OCI-LY7 (cell line): ENCODE results near the gene LAMC1. TPM values are rescaled to one million over a fixed set of nuclear protein-coding genes. Genes with fewer than 3 reads are reported as not detected.

ENCODE experiments used
- BruUV-seq: library from RNA; stranded (reverse); fragments of 400-500 nt; replicated peaks from 2 replicates; lab custom pipeline; 2021; lab: Mats Ljungman, UMichigan
- CTCF ChIA-PET: fragments of 300-600 bp; sonication (Branson Sonifier 250); formaldehyde crosslinking; loops from one replicate; lab custom pipeline; 2022; ENCODE audit warnings: antibody characterized with exemption; ENCODE audit not compliant: unreplicated experiment; lab: Charles Lee
- POLR2A ChIA-PET: fragments of 300-600 bp; sonication (Branson Sonifier 250); formaldehyde crosslinking; loops from one replicate; lab custom pipeline; 2022; ENCODE audit warnings: antibody characterized with exemption; lab: Charles Lee
- DNase-seq: peaks from one replicate; pipeline ENCODE4 v3.0.0-alpha.2; 2015; ENCODE audit warnings: low spot score
- H2AFZ ChIP-seq: fragments of 200-600 bp; sonication (generic), shearing (Covaris generic); 2 replicates; pipeline ENCODE4 v1.6.1; 2014; ENCODE audit warnings: mild to moderate bottlenecking, antibody characterized with exemption, low read length, moderate library complexity
- H3K27ac ChIP-seq: fragments of 200-600 bp; sonication (generic); 2 replicates; pipeline ENCODE4 v1.5.1; 2014; ENCODE audit warnings: mixed run types, low read depth, mild to moderate bottlenecking, moderate library complexity, low read length, inconsistent platforms; ENCODE audit not compliant: poor library complexity, severe bottlenecking
- H3K36me3 ChIP-seq: fragments of 200-600 bp; sonication (generic); 2 replicates; pipeline ENCODE4 v1.6.1; 2014; ENCODE audit warnings: mild to moderate bottlenecking, antibody characterized with exemption, low read length, moderate library complexity, mixed read lengths; ENCODE audit not compliant: insufficient read depth
- H3K4me1 ChIP-seq: fragments of 200-600 bp; sonication (generic); 2 replicates; pipeline ENCODE4 v1.5.1; 2014; ENCODE audit warnings: mild to moderate bottlenecking, low read length; ENCODE audit not compliant: insufficient read depth, poor library complexity, severe bottlenecking
- H3K4me2 ChIP-seq: fragments of 200-600 bp; sonication (generic); 2 replicates; pipeline ENCODE4 v1.6.1; 2014; ENCODE audit warnings: mild to moderate bottlenecking, low read length
- H3K4me3 ChIP-seq: fragments of 200-600 bp; sonication (generic); 2 replicates; pipeline ENCODE4 v1.5.1; 2014; ENCODE audit warnings: mild to moderate bottlenecking, low read depth, low read length; ENCODE audit not compliant: poor library complexity, severe bottlenecking
- H3K79me2 ChIP-seq: fragments of 200-600 bp; sonication (generic); 2 replicates; pipeline ENCODE4 v1.6.1; 2016; ENCODE audit warnings: low read depth, mild to moderate bottlenecking, low read length, moderate library complexity, mixed read lengths; ENCODE audit not compliant: insufficient read depth
- H3K9me2 ChIP-seq: fragments of 200-600 bp; sonication (generic); 2 replicates; pipeline ENCODE4 v1.6.1; 2016; ENCODE audit warnings: mild to moderate bottlenecking, low read length, mixed read lengths; ENCODE audit not compliant: insufficient read depth
- H3K9me3 ChIP-seq: fragments of 200-600 bp; sonication (generic); 2 replicates; pipeline ENCODE4 v1.6.1; 2014; ENCODE audit warnings: mild to moderate bottlenecking, mixed run types, low read length, mixed read lengths
- H4K20me1 ChIP-seq: fragments of 200-600 bp; sonication (generic); 2 replicates; pipeline ENCODE4 v1.6.1; 2014; ENCODE audit warnings: mild to moderate bottlenecking, antibody characterized with exemption, low read length, moderate library complexity, mixed read lengths; ENCODE audit not compliant: insufficient read depth
- EZH2phosphoT487 ChIP-seq: fragments of 200-600 bp; sonication (generic); IDR thresholded peaks from 2 replicates; pipeline ENCODE4 v1.6.1; 2018; ENCODE audit warnings: low read depth, borderline replicate concordance, mild to moderate bottlenecking, mixed run types, antibody characterized with exemption, low read length, moderate library complexity, mixed read lengths
- intact Hi-C: fragments of 100-400 bp; cut with micrococcal nuclease; formaldehyde crosslinking; loops from one replicate; pipeline ENCODE4 v1.10.0; 2022; ENCODE audit not compliant: unreplicated experiment
- total RNA-seq, 2 experiments: library from RNA; depleted of rRNA in 1 of 2; stranded (reverse); fragments of >200 nt in 1 of 2; shearing (Covaris generic) in 1 of 2; gene quantifications; 2 replicates each; pipeline ENCODE4 v1.2.3, GENCODE V29; 2014 to 2022
- TF ChIP-seq, protein P1 (sequence below): fragments of 200-600 bp; sonication (generic); conservative IDR thresholded peaks from 2 replicates; pipeline ENCODE4 v1.5.1; 2014; ENCODE audit warnings: mild to moderate bottlenecking, antibody characterized with exemption, low read length, moderate library complexity, mixed read lengths

Gene LAMC1
- total RNA-seq, 2 experiments from 2014 or later = 24.2 to 42.1 TPM

DNA sequence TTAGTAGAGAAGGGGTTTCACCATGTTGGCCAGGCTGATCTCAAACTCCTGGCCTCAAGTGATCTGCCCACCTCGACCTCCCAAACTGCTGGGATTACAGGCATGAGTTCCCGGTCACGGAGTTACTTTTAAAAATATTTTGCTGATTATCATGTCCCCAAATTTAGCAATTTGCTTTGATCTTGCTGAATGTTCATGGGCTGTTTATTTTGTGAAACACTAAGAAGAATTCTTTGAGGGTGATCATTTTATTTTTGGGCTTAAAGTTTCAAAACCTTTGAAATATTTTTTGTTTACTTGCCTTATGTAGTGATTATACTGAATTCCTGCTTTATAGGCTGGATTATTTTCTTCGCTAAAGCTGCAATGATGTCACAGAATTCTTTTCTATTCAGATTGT, 11.4 kb upstream of the LAMC1 start:
- Histone ChIP-seq H3K4me2 (no peak overlapping the region), H3K36me3 (no peaks in the 10 kb centered on the region), H3K4me1 (no peaks in the 10 kb centered on the region), H3K79me2 (no peaks in the 10 kb centered on the region), H2AFZ (no peak overlapping the region), H3K9me3 (no peaks in the 10 kb centered on the region), H3K9me2 (no peaks in the 10 kb centered on the region; the same call in 1 of the 2 replicates), H3K27ac (no peak overlapping the region), H4K20me1 (no peaks in the 10 kb centered on the region), H3K4me3 (no peak overlapping the region)
- no TSS peak for BruUV-seq
- no peak for DNase-seq
- CTCF ChIA-PET = no interaction called here
- POLR2A ChIA-PET = no interaction called here
- intact Hi-C loops = no loop called here
- TF ChIP-seq, protein P1, sequence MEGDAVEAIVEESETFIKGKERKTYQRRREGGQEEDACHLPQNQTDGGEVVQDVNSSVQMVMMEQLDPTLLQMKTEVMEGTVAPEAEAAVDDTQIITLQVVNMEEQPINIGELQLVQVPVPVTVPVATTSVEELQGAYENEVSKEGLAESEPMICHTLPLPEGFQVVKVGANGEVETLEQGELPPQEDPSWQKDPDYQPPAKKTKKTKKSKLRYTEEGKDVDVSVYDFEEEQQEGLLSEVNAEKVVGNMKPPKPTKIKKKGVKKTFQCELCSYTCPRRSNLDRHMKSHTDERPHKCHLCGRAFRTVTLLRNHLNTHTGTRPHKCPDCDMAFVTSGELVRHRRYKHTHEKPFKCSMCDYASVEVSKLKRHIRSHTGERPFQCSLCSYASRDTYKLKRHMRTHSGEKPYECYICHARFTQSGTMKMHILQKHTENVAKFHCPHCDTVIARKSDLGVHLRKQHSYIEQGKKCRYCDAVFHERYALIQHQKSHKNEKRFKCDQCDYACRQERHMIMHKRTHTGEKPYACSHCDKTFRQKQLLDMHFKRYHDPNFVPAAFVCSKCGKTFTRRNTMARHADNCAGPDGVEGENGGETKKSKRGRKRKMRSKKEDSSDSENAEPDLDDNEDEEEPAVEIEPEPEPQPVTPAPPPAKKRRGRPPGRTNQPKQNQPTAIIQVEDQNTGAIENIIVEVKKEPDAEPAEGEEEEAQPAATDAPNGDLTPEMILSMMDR = no peak
- no peak for TF ChIP-seq EZH2phosphoT487

DNA sequence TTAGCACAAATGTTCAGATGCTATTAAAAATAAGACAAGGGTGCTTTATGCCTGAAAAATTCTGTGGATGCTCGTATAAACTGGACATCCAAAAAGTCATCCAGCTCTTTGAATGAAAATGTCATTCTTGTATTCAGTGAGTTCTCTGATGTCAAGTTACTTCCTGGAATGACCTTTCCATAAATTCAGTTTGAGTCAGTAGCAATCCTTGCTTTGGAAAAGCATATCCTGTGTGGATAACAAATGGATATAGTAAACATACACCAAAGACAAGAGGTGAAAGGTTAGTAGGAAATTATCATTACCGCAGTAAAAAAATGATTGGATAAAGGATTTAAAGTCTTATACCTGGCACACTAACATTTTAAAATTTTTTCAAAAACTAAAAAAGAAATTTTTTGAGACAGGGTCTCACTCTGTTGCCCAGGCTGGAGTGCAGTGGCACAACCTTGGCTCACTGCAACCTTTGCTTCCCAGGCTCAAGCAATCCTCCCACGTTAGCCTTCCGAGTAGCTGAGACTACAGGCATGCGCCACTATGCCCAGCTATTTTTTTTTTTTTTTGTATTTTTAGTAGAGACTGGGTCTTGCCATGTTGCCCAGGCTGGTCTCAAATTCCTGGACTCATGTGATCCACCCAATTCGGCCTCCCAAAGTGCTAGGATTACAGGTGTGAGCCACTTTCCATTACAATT, 10.8 kb upstream of the LAMC1 start:
- TF ChIP-seq EZH2phosphoT487 = no peak
- TF ChIP-seq, protein P1 = no peak
- no peak overlapping the region for H3K27ac ChIP-seq
- H3K79me2 ChIP-seq = no peaks in the 10 kb centered on the region
- no peak for DNase-seq
- intact Hi-C loops = no loop called here
- no peak overlapping the region for H3K4me2 ChIP-seq
- no peaks in the 10 kb centered on the region; the same call in 1 of the 2 replicates for H3K9me2 ChIP-seq
- no peak overlapping the region for H3K4me3 ChIP-seq
- H3K4me1 ChIP-seq = no peaks in the 10 kb centered on the region
- H3K9me3 ChIP-seq = no peaks in the 10 kb centered on the region
- CTCF ChIA-PET = no interaction called here
- H3K36me3 ChIP-seq = no peaks in the 10 kb centered on the region
- H2AFZ ChIP-seq = no peak overlapping the region
- no peaks in the 10 kb centered on the region for H4K20me1 ChIP-seq
- POLR2A ChIA-PET = no interaction called here
- no TSS peak for BruUV-seq

DNA sequence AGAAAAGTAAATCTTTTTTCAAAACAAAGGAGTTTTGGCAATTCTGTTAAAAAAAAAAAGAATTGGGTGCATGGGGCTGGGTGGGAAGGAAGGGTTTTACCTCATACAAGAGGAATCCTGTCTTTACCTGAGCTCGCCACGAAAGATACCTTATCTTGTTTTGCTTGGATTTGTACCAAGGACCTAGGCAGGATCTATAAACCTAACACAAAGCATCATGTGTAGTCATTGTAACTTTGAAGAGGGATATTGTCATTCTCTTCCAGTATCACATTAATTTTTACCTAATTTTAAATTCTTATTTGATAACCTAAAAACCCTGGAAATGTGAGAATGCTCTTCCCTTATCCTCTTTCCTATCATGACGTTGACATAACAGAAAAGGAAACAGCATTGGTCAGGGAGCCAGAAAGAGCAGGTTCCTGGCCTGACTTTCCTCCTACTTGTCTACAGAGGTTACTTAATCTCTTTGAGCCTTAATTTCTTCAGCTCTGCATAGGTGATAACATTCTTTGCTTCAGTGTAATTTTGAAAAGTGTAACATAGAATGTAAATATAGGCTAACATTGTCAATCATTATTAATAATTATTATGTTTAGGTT, 4.0 kb upstream of the LAMC1 start:
- Histone ChIP-seq H3K9me3 (no peaks in the 10 kb centered on the region), H3K4me2 (no peak overlapping the region), H3K9me2 (no peaks in the 10 kb centered on the region), H3K79me2 (peaks cover 1% of the 10 kb centered on the region; the same call in 1 of the 2 replicates), H3K4me3 (no peak overlapping the region), H3K36me3 (no peaks in the 10 kb centered on the region), H3K27ac (no peak overlapping the region), H4K20me1 (0 out of 2 replicates have a peak, but pooled peaks cover 1% of the 10 kb centered on the region), H3K4me1 (peaks cover 10% of the 10 kb centered on the region), H2AFZ (no peak overlapping the region)
- no peak for DNase-seq
- ChIA-PET CTCF (no interaction called here), POLR2A (interaction anchor here (1.1 kb wide), 2 partner anchors 9 to 79 kb away, joined by 3 to 4 read pairs; no protein-coding TSS in a partner anchor)
- intact Hi-C loops = no loop called here
- TF ChIP-seq, protein P1 = no peak
- no peak for TF ChIP-seq EZH2phosphoT487
- no TSS peak for BruUV-seq
